ENCODE results near the gene MAP3K8. TPM values are rescaled to one million over a fixed set of nuclear protein-coding genes. Genes with fewer than 3 reads are reported as not detected.
A peak's percentile ranks its signal among the peaks of the same experiment; 100 is the strongest.
"Not testable (repeated sequence)": the region's sequence is repeated elsewhere in the genome, so short reads cannot be mapped to it uniquely, and the experiment has no call there.

MAP3K8 gene
- total RNA-seq, 1 experiment from 2014 or later: 48.2 TPM

DNA sequence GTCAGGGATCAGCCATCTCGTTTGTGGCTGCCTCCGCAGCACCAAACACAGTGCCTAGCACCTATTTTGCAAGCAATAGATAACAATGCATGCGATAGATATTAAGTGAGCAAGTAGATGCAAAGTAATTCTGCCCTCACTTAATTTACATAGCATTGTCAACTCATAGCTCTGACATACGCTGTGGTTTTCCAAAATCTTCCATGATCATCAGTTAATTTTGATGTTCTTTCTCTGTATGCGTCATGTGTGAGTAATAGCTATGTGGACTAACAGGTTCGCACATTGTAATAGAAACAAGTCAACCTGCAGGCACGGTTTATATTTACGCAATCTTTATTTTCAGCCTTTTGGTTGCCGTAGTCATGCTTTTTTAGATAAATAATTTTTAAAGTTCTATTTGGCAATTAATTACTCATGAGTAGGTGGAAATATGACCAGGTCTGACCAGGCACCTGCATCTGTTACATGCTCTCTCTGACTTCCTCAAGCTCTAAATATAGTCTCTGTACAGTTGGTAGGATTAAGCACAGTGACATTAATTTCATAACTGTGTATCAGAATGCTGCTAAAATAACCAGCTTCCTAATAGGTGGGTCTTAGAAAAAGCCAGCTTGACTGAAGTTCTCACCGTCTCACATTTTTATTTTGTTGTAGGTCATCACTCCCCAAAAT is 13.3 kb downstream of the MAP3K8 start:
- DNase-seq (ENCODE audit: low spot score): peak; percentile 47

GRCh38 chr10:30448092-30448491 is 14.1 kb downstream of the MAP3K8 start:
- no peak for DNase-seq (ENCODE audit: low spot score)

DNA sequence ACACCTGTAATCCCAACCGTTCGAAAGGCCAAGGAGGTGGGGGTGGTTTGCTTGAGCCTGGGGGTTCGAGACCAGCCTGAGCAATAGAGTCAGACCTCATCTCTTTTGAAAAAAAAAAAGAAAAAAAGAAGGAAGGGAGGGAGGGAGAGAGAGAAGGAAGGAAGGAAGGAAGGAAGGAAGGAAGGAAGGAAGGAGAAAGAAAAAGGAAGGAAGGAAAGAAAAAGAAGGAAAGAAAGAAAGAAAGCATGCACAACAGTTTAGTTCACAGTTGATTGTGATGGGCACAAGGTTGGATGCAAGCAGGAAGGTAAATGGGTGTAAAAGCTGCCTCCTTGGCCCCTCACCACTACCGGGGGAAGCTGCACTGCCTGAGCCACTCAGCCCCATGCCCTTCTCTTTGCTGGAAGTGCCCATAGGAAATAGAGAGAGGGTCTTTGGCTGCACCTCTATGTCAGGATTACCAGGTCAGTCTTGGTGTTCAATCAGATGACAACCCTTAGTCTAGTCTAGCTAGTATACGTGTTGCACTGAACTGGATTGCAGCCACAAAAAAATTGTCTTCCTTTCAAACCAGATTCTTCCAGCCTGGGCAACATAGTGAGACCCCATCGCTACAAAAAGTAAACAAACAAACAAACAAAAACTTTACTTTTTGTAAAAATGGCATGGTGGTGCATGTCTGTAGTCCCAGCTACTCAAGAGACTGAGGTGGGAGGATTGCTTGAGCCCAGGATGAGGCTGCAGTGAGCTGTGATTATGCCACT is 20.0 kb downstream of the MAP3K8 start:
- DNase-seq (ENCODE audit: low spot score): no peak

DNA sequence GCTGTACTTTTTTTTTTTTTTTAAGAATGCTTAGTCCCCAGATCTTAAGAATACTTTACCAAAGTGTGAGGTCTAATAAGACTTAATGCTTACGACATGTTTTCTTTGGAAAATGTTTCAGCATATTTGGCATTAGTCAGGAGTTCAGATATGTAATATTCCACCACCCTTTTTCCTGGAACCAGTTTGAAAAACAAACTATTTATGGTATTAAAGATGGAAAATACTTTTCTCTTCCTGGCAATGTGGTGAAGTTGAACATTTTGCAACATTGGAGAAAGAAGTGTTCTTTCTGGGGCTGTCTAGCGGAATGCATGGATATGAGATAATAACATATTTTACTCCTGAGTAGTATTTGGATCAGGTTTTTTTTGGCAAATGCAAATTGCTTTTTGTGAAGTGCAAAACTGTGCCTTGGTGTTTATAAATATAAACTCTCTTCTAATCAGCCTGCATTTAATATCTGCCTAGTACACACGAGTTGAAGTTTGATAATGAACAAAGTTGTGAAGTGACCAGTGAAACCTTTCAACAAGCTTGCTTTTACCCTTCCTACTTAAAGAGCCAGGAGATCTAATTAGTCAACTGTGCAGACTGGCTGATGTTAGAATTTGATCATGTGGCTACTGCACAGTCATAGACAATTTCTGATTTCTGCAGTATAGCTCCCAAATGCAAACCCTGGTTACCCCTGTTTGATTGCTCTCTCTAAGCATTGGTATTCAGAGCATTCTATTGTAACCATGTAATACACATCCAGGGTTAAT is 20.9 kb downstream of the MAP3K8 start:
- no peak for DNase-seq (ENCODE audit: low spot score)

- DNase-seq (ENCODE audit: low spot score): no peak
Measured at GRCh38 chr10:30455816-30456215, 21.8 kb downstream of the MAP3K8 start.

GRCh38 chr10:30456266-30456665 is 22.3 kb downstream of the MAP3K8 start:
- DNase-seq (ENCODE audit: low spot score): no peak

DNA sequence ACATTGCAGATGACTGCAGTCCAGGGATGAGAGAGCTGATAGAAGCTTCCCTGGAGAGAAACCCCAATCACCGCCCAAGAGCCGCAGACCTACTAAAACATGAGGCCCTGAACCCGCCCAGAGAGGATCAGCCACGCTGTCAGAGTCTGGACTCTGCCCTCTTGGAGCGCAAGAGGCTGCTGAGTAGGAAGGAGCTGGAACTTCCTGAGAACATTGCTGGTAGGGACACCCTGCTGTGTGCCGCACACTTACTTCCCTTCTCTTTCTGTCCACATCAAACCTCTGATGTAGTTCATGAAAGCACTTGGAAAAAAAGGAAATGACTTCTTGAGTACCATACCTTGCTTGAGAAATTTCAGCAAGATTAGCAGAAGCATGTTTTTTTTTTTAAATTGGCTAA is 25.3 kb downstream of the MAP3K8 start:
- peak; percentile 63 for DNase-seq (ENCODE audit: low spot score)

DNA sequence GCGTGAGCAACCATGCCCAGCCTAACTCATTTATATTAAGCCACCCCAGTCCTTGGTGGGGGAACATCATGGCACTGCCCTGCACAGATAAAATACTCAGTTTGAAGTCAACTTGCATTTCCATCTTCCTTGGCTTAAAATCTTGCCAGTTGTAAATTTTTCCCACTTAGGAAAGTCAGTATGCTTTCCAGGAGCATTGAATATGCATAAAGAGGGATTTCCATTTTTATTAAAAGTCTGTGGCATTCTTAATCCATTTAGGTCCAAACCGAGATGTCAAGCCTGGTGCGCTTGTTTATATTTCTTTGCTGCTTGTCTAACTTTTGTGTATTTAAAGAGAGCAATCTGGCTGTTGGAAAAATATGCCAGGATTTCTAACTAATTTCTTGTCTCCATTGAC is 26.1 kb downstream of the MAP3K8 start:
- no peak for DNase-seq (ENCODE audit: low spot score)

GRCh38 chr10:30462513-30462912 is 28.5 kb downstream of the MAP3K8 start:
- no peak for DNase-seq (ENCODE audit: low spot score)

- DNase-seq (ENCODE audit: low spot score): no peak
Measured at GRCh38 chr10:30463944-30464451, 30.0 kb downstream of the MAP3K8 start.

GRCh38 chr10:30464675-30465074 is 30.7 kb downstream of the MAP3K8 start:
- no peak for DNase-seq (ENCODE audit: low spot score)

DNA sequence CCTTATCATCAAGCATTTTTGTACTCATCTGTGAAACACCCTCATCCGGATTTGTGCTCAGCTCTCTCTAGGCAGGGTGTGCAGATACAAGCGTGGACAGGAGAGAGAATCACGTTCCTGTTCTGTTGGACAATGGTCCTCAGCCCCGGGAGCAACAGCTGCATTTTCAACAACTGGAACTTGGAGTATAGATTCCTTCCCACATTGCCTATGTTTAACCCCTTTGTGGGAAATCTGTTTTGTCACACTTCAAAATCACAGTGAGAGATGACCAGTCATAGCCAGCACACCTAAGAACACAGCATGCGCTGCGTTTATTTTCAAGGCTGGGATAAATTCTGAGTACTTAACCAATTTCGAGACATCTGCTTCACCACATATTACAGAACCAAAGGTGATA is 32.5 kb downstream of the MAP3K8 start:
- no peak for DNase-seq (ENCODE audit: low spot score)

- DNase-seq (ENCODE audit: low spot score): no peak
Measured at GRCh38 chr10:30467651-30468338, 33.8 kb downstream of the MAP3K8 start.

DNA sequence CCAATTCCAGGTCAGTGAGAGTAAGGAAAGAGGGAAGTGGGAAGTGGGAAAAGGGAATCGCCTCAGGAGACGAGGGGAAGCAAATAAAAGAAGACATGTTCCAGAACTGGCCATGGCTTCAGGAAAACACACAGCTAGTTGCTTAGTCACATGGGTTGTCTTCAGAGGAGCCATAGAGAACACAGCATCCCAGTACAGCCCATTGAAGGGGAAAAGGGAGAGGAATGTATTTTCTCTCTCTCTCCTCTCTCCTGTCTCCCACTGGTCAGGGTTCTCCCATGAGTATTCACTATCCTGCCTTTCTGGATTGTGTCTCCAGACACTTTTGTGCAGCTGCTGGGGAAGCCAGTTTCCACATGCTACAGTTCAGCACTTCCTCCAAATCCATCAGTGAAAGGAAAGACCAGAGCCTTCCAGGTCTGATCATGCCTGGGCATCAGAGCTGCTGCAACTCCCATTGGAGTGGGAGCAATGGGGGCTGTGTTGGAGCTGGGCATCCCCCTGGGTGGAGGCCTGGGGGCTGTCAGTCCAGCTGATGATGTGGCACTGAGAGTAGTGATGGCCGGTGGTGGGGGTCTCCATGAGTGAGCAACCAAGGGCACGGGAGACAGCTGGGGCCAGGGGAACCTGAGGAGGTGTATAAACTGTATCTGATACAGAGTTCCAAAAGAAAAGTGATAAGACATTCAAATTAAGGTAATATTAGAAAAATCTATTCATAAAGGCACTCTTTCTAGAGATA is 38.6 kb downstream of the MAP3K8 start:
- no peak for DNase-seq (ENCODE audit: low spot score)

GRCh38 chr10:30475515-30475914 is 41.5 kb downstream of the MAP3K8 start:
- not testable (repeated sequence) for DNase-seq (ENCODE audit: low spot score)

GRCh38 chr10:30476511-30477155 is 42.6 kb downstream of the MAP3K8 start:
- DNase-seq (ENCODE audit: low spot score): no peak

- DNase-seq (ENCODE audit: low spot score): not testable (repeated sequence)
Measured at GRCh38 chr10:30479513-30479912, 45.5 kb downstream of the MAP3K8 start.

GRCh38 chr10:30481603-30482002 is 47.6 kb downstream of the MAP3K8 start:
- no peak for DNase-seq (ENCODE audit: low spot score)

GRCh38 chr10:30488316-30488715 is 54.3 kb downstream of the MAP3K8 start:
- DNase-seq (ENCODE audit: low spot score): no peak

GRCh38 chr10:30489346-30489745 is 55.4 kb downstream of the MAP3K8 start:
- DNase-seq (ENCODE audit: low spot score): no peak

Data from HT-29 (cell line).